CD4-positive, CD25-positive, alpha-beta regulatory T cell (primary cell): ENCODE results near the gene VWA8. TPM values are rescaled to one million over a fixed set of nuclear protein-coding genes. Genes with fewer than 3 reads are reported as not detected.
A peak's percentile ranks its signal among the peaks of the same experiment; 100 is the strongest.

Source experiments
- ATAC-seq, 2 donors: fragments of 150-1000 bp; cut with Tn5 transposase; one replicate each; pipeline ENCODE4 v1.10.0; 2021; ENCODE audit warnings: low read depth in 2 of 2, moderate number of reproducible peaks in 2 of 2, moderate library complexity in 1 of 2
- DNase-seq, 3 donors: peaks; one replicate each; pipeline versions ENCODE4 v3.0.0 to v3.0.0-alpha.2; 2012 to 2022; ENCODE audit warnings: mixed read lengths in 1 of 3
- H3K27ac ChIP-seq: one replicate; pipeline ENCODE4 v1.7.0; 2013; ENCODE audit warnings: mild to moderate bottlenecking, low read length; ENCODE audit not compliant: insufficient read depth, poor library complexity, severe bottlenecking
- H3K27me3 ChIP-seq: one replicate; pipeline ENCODE4 v1.7.0; 2013; ENCODE audit warnings: low read length; ENCODE audit not compliant: control insufficient read depth, insufficient read depth
- H3K36me3 ChIP-seq: one replicate; pipeline ENCODE4 v1.7.0; 2013; ENCODE audit warnings: mild to moderate bottlenecking, low read length, moderate library complexity; ENCODE audit not compliant: control insufficient read depth, insufficient read depth
- H3K4me1 ChIP-seq: 2 replicates; pipeline ENCODE4 v1.7.0; 2013; ENCODE audit warnings: mild to moderate bottlenecking, low read length; ENCODE audit not compliant: insufficient read depth, control insufficient read depth, poor library complexity, severe bottlenecking
- H3K4me3 ChIP-seq: one replicate; pipeline ENCODE4 v1.7.0; 2013; ENCODE audit warnings: low read depth, mild to moderate bottlenecking, low read length, moderate library complexity
- H3K9me3 ChIP-seq, 2 experiments: 1 replicate in 1 of 2; 2 replicates in 1 of 2; pipeline ENCODE4 v1.7.0; 2013; ENCODE audit warnings: low read length in 2 of 2, mild to moderate bottlenecking in 1 of 2, moderate library complexity in 1 of 2; ENCODE audit not compliant: control insufficient read depth in 2 of 2
- H3K27ac Mint-ChIP-seq, 3 donors: one replicate each; pipeline ENCODE4 v1.8.0; 2020 to 2022; ENCODE audit warnings: mild to moderate bottlenecking in 3 of 3, mixed read lengths in 3 of 3, moderate library complexity in 2 of 3
- H3K27me3 Mint-ChIP-seq: one replicate; pipeline ENCODE4 v1.8.0; 2022; ENCODE audit warnings: mild to moderate bottlenecking, mixed read lengths
- H3K36me3 Mint-ChIP-seq: one replicate; pipeline ENCODE4 v1.8.0; 2020; ENCODE audit warnings: mixed read lengths
- H3K4me1 Mint-ChIP-seq, 4 donors: one replicate each; pipeline ENCODE4 v1.8.0; 2020 to 2022; ENCODE audit warnings: mixed read lengths in 4 of 4, mild to moderate bottlenecking in 1 of 4
- H3K4me3 Mint-ChIP-seq, 4 donors: one replicate each; pipeline ENCODE4 v1.8.0; 2020 to 2022; ENCODE audit warnings: mild to moderate bottlenecking in 4 of 4, mixed read lengths in 4 of 4, moderate library complexity in 3 of 4
- H3K9me3 Mint-ChIP-seq, 7 donors: one replicate each; pipeline ENCODE4 v1.8.0; 2020 to 2022; ENCODE audit warnings: mixed read lengths in 7 of 7, mild to moderate bottlenecking in 3 of 7, moderate library complexity in 2 of 7
- polyA plus RNA-seq, 4 donors: library from polyadenylated mRNA; unstranded; fragments of 300-500 nt; fragmentation: Illumina TruSeq; gene quantifications; one replicate each; pipeline ENCODE4 v1.2.3, GENCODE V29; 2021
- total RNA-seq: library from RNA; stranded (reverse); gene quantifications from one replicate; pipeline ENCODE4 v1.2.3, GENCODE V29; 2022

Gene VWA8
- total RNA-seq = 22.8 TPM
- 1 to 10 TPM; 4.0 to 6.1 (median 4.4) TPM for polyA plus RNA-seq

GRCh38 chr13:41960637-41961465, at the start of gene VWA8:
VWA8 (minus strand) TSS chr13:41961109; CDS start chr13:41961015, 94 bp downstream.
- Mint-ChIP-seq H3K4me3 (peak within 1 kb of the TSS; percentile 91 to 96 (median 94)), H3K4me1 (peaks cover 28 to 49% (median 31%) of the 10 kb centered on the region in 4 donors), H3K36me3 (no peaks in the 10 kb centered on the region), H3K9me3 (no peaks in the 10 kb centered on the region), H3K27me3 (no peaks in the 10 kb centered on the region), H3K27ac (peak within 1 kb of the TSS; percentile 95 to 97 (median 96))
- no peaks in the 10 kb centered on the region for H3K9me3 ChIP-seq
- H3K27me3 ChIP-seq = no peaks in the 10 kb centered on the region
- H3K36me3 ChIP-seq = no peaks in the 10 kb centered on the region
- H3K27ac ChIP-seq = peak within 1 kb of the TSS; percentile 47
- peak within 1 kb of the TSS; percentile 89 for H3K4me3 ChIP-seq
- peak; percentile 95 to 98 for ATAC-seq
- peak; percentile 63 to 94 (median 84) for DNase-seq
- H3K4me1 ChIP-seq = peaks cover 24% of the 10 kb centered on the region

- H3K27me3 Mint-ChIP-seq = peaks cover 39% of the 10 kb centered on the region
- H3K4me1 ChIP-seq = no peaks in the 10 kb centered on the region
- no peak overlapping the region for H3K4me3 Mint-ChIP-seq
- H3K4me3 ChIP-seq = no peak overlapping the region
- H3K36me3 ChIP-seq = no peaks in the 10 kb centered on the region
- H3K9me3 ChIP-seq = no peaks in the 10 kb centered on the region
- ATAC-seq = no peak
- H3K27ac Mint-ChIP-seq = no peak overlapping the region
- no peak overlapping the region for H3K27ac ChIP-seq
- H3K27me3 ChIP-seq = no peaks in the 10 kb centered on the region
- no peaks in the 10 kb centered on the region for H3K4me1 Mint-ChIP-seq
- H3K36me3 Mint-ChIP-seq = no peaks in the 10 kb centered on the region
- no peak for DNase-seq
- no peaks in the 10 kb centered on the region for H3K9me3 Mint-ChIP-seq
Measured at GRCh38 chr13:42009057-42009456, 48.1 kb upstream of the VWA8 start.

GRCh38 chr13:42007844-42008243, 46.9 kb upstream of the VWA8 start:
- DNase-seq = no peak
- H3K9me3 ChIP-seq = no peaks in the 10 kb centered on the region
- Mint-ChIP-seq H3K27ac (no peak overlapping the region), H3K4me3 (no peak overlapping the region), H3K4me1 (no peaks in the 10 kb centered on the region), H3K36me3 (no peaks in the 10 kb centered on the region), H3K9me3 (no peaks in the 10 kb centered on the region), H3K27me3 (peaks cover 43% of the 10 kb centered on the region)
- no peak for ATAC-seq
- H3K36me3 ChIP-seq = no peaks in the 10 kb centered on the region
- H3K4me1 ChIP-seq = no peaks in the 10 kb centered on the region
- H3K27me3 ChIP-seq = no peaks in the 10 kb centered on the region
- H3K4me3 ChIP-seq = no peak overlapping the region
- H3K27ac ChIP-seq = no peak overlapping the region

GRCh38 chr13:42002066-42002465, 41.2 kb upstream of the VWA8 start:
- H3K9me3 ChIP-seq = no peaks in the 10 kb centered on the region
- H3K27ac ChIP-seq = no peak overlapping the region
- H3K4me3 Mint-ChIP-seq = no peak overlapping the region
- no peaks in the 10 kb centered on the region for H3K4me1 ChIP-seq
- no peaks in the 10 kb centered on the region for H3K36me3 ChIP-seq
- DNase-seq (no peak), ATAC-seq (no peak)
- H3K4me3 ChIP-seq = no peak overlapping the region
- H3K27ac Mint-ChIP-seq = no peak overlapping the region
- no peaks in the 10 kb centered on the region for H3K4me1 Mint-ChIP-seq
- H3K9me3 Mint-ChIP-seq = peaks cover 0 to 2% (median 0%) of the 10 kb centered on the region in 7 donors
- peaks cover 40% of the 10 kb centered on the region for H3K27me3 Mint-ChIP-seq
- H3K27me3 ChIP-seq = peaks cover 5% of the 10 kb centered on the region
- no peaks in the 10 kb centered on the region for H3K36me3 Mint-ChIP-seq

- Histone ChIP-seq H3K4me3 (no peak overlapping the region), H3K27me3 (peaks cover 5% of the 10 kb centered on the region), H3K27ac (no peak overlapping the region), H3K4me1 (no peaks in the 10 kb centered on the region), H3K9me3 (no peaks in the 10 kb centered on the region), H3K36me3 (no peaks in the 10 kb centered on the region)
- Mint-ChIP-seq H3K27ac (no peak overlapping the region), H3K4me3 (no peak overlapping the region), H3K9me3 (peaks cover 0 to 2% (median 0%) of the 10 kb centered on the region in 7 donors), H3K36me3 (no peaks in the 10 kb centered on the region), H3K27me3 (peaks cover 40% of the 10 kb centered on the region), H3K4me1 (no peaks in the 10 kb centered on the region)
- ATAC-seq (no peak), DNase-seq (no peak)
Measured at GRCh38 chr13:42001580-42001979, 40.7 kb upstream of the VWA8 start.

GRCh38 chr13:42000846-42001245, 39.9 kb upstream of the VWA8 start:
- H3K4me1 Mint-ChIP-seq = peaks cover 0 to 3% (median 0%) of the 10 kb centered on the region in 4 donors
- Histone ChIP-seq H3K27ac (no peak overlapping the region), H3K9me3 (no peaks in the 10 kb centered on the region), H3K27me3 (peaks cover 5% of the 10 kb centered on the region), H3K36me3 (no peaks in the 10 kb centered on the region), H3K4me1 (no peaks in the 10 kb centered on the region), H3K4me3 (no peak overlapping the region)
- ATAC-seq (no peak), DNase-seq (no peak)
- no peak overlapping the region for H3K27ac Mint-ChIP-seq
- H3K27me3 Mint-ChIP-seq = peaks cover 33% of the 10 kb centered on the region
- H3K4me3 Mint-ChIP-seq = no peak overlapping the region
- no peaks in the 10 kb centered on the region for H3K36me3 Mint-ChIP-seq
- peaks cover 0 to 2% (median 0%) of the 10 kb centered on the region in 7 donors for H3K9me3 Mint-ChIP-seq

GRCh38 chr13:41997396-41997795, 36.5 kb upstream of the VWA8 start:
- no peak overlapping the region for H3K27ac Mint-ChIP-seq
- Histone ChIP-seq H3K4me3 (no peak overlapping the region), H3K36me3 (no peaks in the 10 kb centered on the region)

GRCh38 chr13:41995946-41996345, 35.0 kb upstream of the VWA8 start:
- ATAC-seq (no peak), DNase-seq (peak in 1 of 3 donors; percentile 10)
- peaks cover 30% of the 10 kb centered on the region for H3K27me3 Mint-ChIP-seq

More at GRCh38 chr13:41997396-41997795, 36.5 kb upstream of the VWA8 start:
- DNase-seq = no peak
- H3K4me1 ChIP-seq = no peaks in the 10 kb centered on the region
- H3K27me3 Mint-ChIP-seq = peaks cover 30% of the 10 kb centered on the region
- H3K9me3 Mint-ChIP-seq = peaks cover 0 to 2% (median 0%) of the 10 kb centered on the region in 7 donors
- H3K4me3 Mint-ChIP-seq = no peak overlapping the region
- H3K9me3 ChIP-seq = no peaks in the 10 kb centered on the region
- no peak overlapping the region for H3K27ac ChIP-seq
- peaks cover 0 to 4% (median 0%) of the 10 kb centered on the region in 4 donors for H3K4me1 Mint-ChIP-seq
- H3K27me3 ChIP-seq = peaks cover 5% of the 10 kb centered on the region
- no peak for ATAC-seq
- H3K36me3 Mint-ChIP-seq = no peaks in the 10 kb centered on the region

More at GRCh38 chr13:41995946-41996345, 35.0 kb upstream of the VWA8 start:
- Mint-ChIP-seq H3K4me3 (no peak overlapping the region), H3K9me3 (peaks cover 0 to 2% (median 0%) of the 10 kb centered on the region in 7 donors), H3K4me1 (peaks cover 0 to 4% (median 0%) of the 10 kb centered on the region in 4 donors), H3K36me3 (no peaks in the 10 kb centered on the region), H3K27ac (no peak overlapping the region)
- H3K9me3 ChIP-seq = no peaks in the 10 kb centered on the region
- no peaks in the 10 kb centered on the region for H3K36me3 ChIP-seq
- H3K4me1 ChIP-seq = no peaks in the 10 kb centered on the region
- peaks cover 2% of the 10 kb centered on the region for H3K27me3 ChIP-seq
- H3K27ac ChIP-seq = no peak overlapping the region
- no peak overlapping the region for H3K4me3 ChIP-seq
